Testis (tissue), 2 donors: ENCODE data around the gene ESPN.
"Not testable (repeated sequence)": the region's sequence is repeated elsewhere in the genome, so short reads cannot be mapped to it uniquely, and the experiment has no call there.

Source experiments
- POLR2A ChIP-seq: fragments of 450-650 bp; IDR thresholded peaks from one replicate; pipeline ENCODE4 v1.6.1; 2017; ENCODE audit warnings: antibody characterized with exemption, mild to moderate bottlenecking, moderate library complexity
- TF ChIP-seq, protein P1 (sequence below), 3 experiments: fragments of 450-650 bp in 2 of 3; fragments of 200-600 bp in 1 of 3; sonication (generic) in 1 of 3; IDR thresholded peaks; one replicate each; pipeline ENCODE4 v1.5.1; 2016 to 2019; ENCODE audit warnings: antibody characterized with exemption in 3 of 3, mild to moderate bottlenecking in 2 of 3, moderate library complexity in 1 of 3

DNA sequence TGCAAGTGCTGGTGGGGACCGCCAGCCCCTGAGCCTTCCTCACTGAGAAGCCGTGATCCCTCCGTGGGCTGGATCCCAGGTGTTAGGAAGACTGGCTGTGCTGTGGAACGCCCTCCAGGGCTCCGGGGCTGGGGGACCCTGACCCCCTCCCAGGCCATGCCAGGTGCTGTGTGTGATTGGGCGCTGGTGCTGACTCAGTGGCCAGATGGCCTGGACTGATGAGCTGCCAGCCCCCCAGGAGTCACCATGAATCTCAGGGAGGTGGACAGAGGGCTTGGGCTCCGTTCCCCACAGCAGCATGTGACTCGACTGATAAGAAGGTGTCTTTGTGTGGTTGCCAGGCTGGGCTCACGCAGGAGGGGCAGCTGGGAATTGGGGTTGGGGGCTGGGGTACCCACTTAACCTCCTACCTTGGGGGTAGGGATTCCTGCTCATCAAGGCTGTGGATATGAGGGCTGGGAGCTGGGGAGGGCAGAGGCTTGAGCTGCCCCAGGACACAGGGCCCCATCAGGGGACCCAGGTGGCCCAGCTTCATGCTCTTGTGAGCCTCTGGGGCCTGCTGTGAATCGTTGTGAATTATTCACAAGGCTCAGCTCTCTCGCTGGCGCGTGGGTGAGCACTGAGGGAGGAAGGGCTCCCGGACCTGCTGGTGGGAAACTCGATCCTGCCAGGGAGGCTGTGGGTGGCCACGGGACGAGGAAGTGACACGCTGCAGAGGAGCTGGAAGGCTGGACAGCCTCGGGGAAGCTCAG lies 5.3 kb downstream of the ESPN start:
- TF ChIP-seq POLR2A: not testable (repeated sequence)
- TF ChIP-seq, protein P1, sequence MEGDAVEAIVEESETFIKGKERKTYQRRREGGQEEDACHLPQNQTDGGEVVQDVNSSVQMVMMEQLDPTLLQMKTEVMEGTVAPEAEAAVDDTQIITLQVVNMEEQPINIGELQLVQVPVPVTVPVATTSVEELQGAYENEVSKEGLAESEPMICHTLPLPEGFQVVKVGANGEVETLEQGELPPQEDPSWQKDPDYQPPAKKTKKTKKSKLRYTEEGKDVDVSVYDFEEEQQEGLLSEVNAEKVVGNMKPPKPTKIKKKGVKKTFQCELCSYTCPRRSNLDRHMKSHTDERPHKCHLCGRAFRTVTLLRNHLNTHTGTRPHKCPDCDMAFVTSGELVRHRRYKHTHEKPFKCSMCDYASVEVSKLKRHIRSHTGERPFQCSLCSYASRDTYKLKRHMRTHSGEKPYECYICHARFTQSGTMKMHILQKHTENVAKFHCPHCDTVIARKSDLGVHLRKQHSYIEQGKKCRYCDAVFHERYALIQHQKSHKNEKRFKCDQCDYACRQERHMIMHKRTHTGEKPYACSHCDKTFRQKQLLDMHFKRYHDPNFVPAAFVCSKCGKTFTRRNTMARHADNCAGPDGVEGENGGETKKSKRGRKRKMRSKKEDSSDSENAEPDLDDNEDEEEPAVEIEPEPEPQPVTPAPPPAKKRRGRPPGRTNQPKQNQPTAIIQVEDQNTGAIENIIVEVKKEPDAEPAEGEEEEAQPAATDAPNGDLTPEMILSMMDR (IDR thresholded peaks at IDR 0.05): not testable (repeated sequence)
